ENCODE data around the gene C11orf86.

Gene C11orf86

GRCh38 chr11:67023957-67024353 lies 48.9 kb downstream of the C11orf86 start:
- TF ChIP-seq YY1 (IDR thresholded peaks at IDR 0.05; ENCODE audit: low read depth) (no peak), ZBTB7A (IDR thresholded peaks at IDR 0.05; ENCODE audit: low read depth) (no peak), NFIC (IDR thresholded peaks at IDR 0.05) (no peak), TAF1 (IDR thresholded peaks at IDR 0.05; ENCODE audit: low read depth) (no peak), EP300 (IDR thresholded peaks at IDR 0.05; ENCODE audit: borderline replicate concordance) (no peak), TCF12 (IDR thresholded peaks at IDR 0.05; ENCODE audit: low read depth) (no peak), REST (IDR thresholded peaks at IDR 0.05; ENCODE audit: low read depth) (no peak), TEAD4 (IDR thresholded peaks at IDR 0.05) (no peak), FOXM1 (IDR thresholded peaks at IDR 0.05; ENCODE audit: borderline replicate concordance, low read depth) (no peak), MAX (IDR thresholded peaks at IDR 0.05) (no peak), EGR1 (IDR thresholded peaks at IDR 0.05) (no peak), RAD21 (IDR thresholded peaks at IDR 0.05; ENCODE audit: low read depth) (no peak)

- TF ChIP-seq EGR1 (IDR thresholded peaks at IDR 0.05) (no peak), NFIC (IDR thresholded peaks at IDR 0.05) (no peak), TAF1 (IDR thresholded peaks at IDR 0.05; ENCODE audit: low read depth) (no peak), FOXM1 (IDR thresholded peaks at IDR 0.05; ENCODE audit: borderline replicate concordance, low read depth) (no peak), YY1 (IDR thresholded peaks at IDR 0.05; ENCODE audit: low read depth) (no peak), REST (IDR thresholded peaks at IDR 0.05; ENCODE audit: low read depth) (no peak), TEAD4 (IDR thresholded peaks at IDR 0.05) (no peak), CEBPB (IDR thresholded peaks at IDR 0.05) (no peak), CREB1 (IDR thresholded peaks at IDR 0.05; ENCODE audit: low read depth) (no peak), TCF12 (IDR thresholded peaks at IDR 0.05; ENCODE audit: low read depth) (no peak), EP300 (IDR thresholded peaks at IDR 0.05; ENCODE audit: borderline replicate concordance) (no peak), MAX (IDR thresholded peaks at IDR 0.05) (no peak), USF1 (IDR thresholded peaks at IDR 0.05) (no peak), RAD21 (IDR thresholded peaks at IDR 0.05; ENCODE audit: low read depth) (no peak), ZBTB7A (IDR thresholded peaks at IDR 0.05; ENCODE audit: low read depth) (no peak)
These were observed 49.3 kb downstream of the C11orf86 start for GRCh38 chr11:67024410-67024809.

GRCh38 chr11:67024966-67025365 lies 49.9 kb downstream of the C11orf86 start:
- TF ChIP-seq NFIC (IDR thresholded peaks at IDR 0.05) (no peak), YY1 (IDR thresholded peaks at IDR 0.05; ENCODE audit: low read depth) (no peak), REST (IDR thresholded peaks at IDR 0.05; ENCODE audit: low read depth) (no peak), CEBPB (IDR thresholded peaks at IDR 0.05) (no peak), ZBTB7A (IDR thresholded peaks at IDR 0.05; ENCODE audit: low read depth) (no peak), EP300 (IDR thresholded peaks at IDR 0.05; ENCODE audit: borderline replicate concordance) (no peak), RAD21 (IDR thresholded peaks at IDR 0.05; ENCODE audit: low read depth) (no peak), EGR1 (IDR thresholded peaks at IDR 0.05) (no peak), MAX (IDR thresholded peaks at IDR 0.05) (no peak), CREB1 (IDR thresholded peaks at IDR 0.05; ENCODE audit: low read depth) (no peak), TCF12 (IDR thresholded peaks at IDR 0.05; ENCODE audit: low read depth) (no peak), TEAD4 (IDR thresholded peaks at IDR 0.05) (no peak)

- TF ChIP-seq CREB1 (IDR thresholded peaks at IDR 0.05; ENCODE audit: low read depth) (no peak), TAF1 (IDR thresholded peaks at IDR 0.05; ENCODE audit: low read depth) (no peak), RAD21 (IDR thresholded peaks at IDR 0.05; ENCODE audit: low read depth) (no peak), CEBPB (IDR thresholded peaks at IDR 0.05) (no peak)
These were observed 50.6 kb downstream of the C11orf86 start for GRCh38 chr11:67025750-67026149.

Measured in Ishikawa (cell line).